HTR-8/SVneo (cell line): ENCODE measurements around the gene NAA38.
A peak's percentile ranks its signal among the peaks of the same experiment; 100 is the strongest.
"Not testable (repeated sequence)": the region's sequence is repeated elsewhere in the genome, so short reads cannot be mapped to it uniquely, and the experiment has no call there.

Source experiments
- DNase-seq: peaks from one replicate; pipeline ENCODE4 v3.0.0; 2011; ENCODE audit warnings: low spot score, mixed read lengths; ENCODE audit not compliant: insufficient read length
- FAIRE-seq: peaks from 2 replicates; lab custom pipeline; 2011; peaks lifted over from hg19 to GRCh38; lab: Jason Lieb, UNC

The NAA38 gene

GRCh38 chr17:7882629-7883028 is 25.3 kb upstream of the NAA38 start:
- FAIRE-seq (no peak), DNase-seq (no peak)

- DNase-seq (no peak), FAIRE-seq (peak; percentile 49)
These were observed 24.7 kb upstream of the NAA38 start for GRCh38 chr17:7882068-7882467.

GRCh38 chr17:7881276-7882054 is 24.1 kb upstream of the NAA38 start:
- FAIRE-seq = no peak
- DNase-seq = no peak

GRCh38 chr17:7880076-7880868 is 22.9 kb upstream of the NAA38 start:
- DNase-seq (no peak), FAIRE-seq (no peak)

- no peak for DNase-seq
- no peak for FAIRE-seq
These were observed 20.9 kb upstream of the NAA38 start for GRCh38 chr17:7878234-7878633.

- FAIRE-seq (no peak), DNase-seq (no peak)
These were observed 18.5 kb upstream of the NAA38 start for GRCh38 chr17:7875804-7876370.

GRCh38 chr17:7873051-7873450 is 15.7 kb upstream of the NAA38 start:
- no peak for DNase-seq
- no peak for FAIRE-seq

GRCh38 chr17:7867881-7868329 is 10.5 kb upstream of the NAA38 start:
- FAIRE-seq = no peak
- DNase-seq = no peak

- DNase-seq = no peak
- FAIRE-seq = no peak
These were observed 7.8 kb upstream of the NAA38 start for GRCh38 chr17:7864995-7865650.

GRCh38 chr17:7864384-7864783 is 7.0 kb upstream of the NAA38 start:
- DNase-seq, FAIRE-seq: not testable (repeated sequence)

- DNase-seq (peak; percentile 66), FAIRE-seq (no peak)
These were observed 5.5 kb upstream of the NAA38 start for GRCh38 chr17:7862692-7863437.

GRCh38 chr17:7859028-7859427 is 1.7 kb upstream of the NAA38 start:
- no peak for FAIRE-seq
- no peak for DNase-seq

- FAIRE-seq (peak; percentile 13), DNase-seq (no peak)
These were observed 1.1 kb upstream of the NAA38 start for GRCh38 chr17:7858522-7858810.

GRCh38 chr17:7857713-7858521 is 558 bp upstream of the NAA38 start, which contains the start of gene CYB5D1:
Gene CYB5D1, plus strand, starts transcription at chr17:7858003. Its CDS starts 132 bp downstream, at chr17:7858135.
- DNase-seq (peak; percentile 78), FAIRE-seq (peak; percentile 85)

GRCh38 chr17:7856011-7856810 is 1.1 kb downstream of the NAA38 start:
- FAIRE-seq (no peak), DNase-seq (no peak)

- DNase-seq (no peak), FAIRE-seq (no peak)
These were observed 1.7 kb downstream of the NAA38 start for GRCh38 chr17:7855660-7856010.

- no peak for FAIRE-seq
These were observed 2.3 kb downstream of the NAA38 start, which contains the start of gene TMEM88 for GRCh38 chr17:7854851-7855659. Gene TMEM88, plus strand, starts transcription at chr17:7855066. Its CDS starts 9 bp downstream, at chr17:7855075.

More at GRCh38 chr17:7854851-7855659, 2.3 kb downstream of the NAA38 start, which contains the start of gene TMEM88:
- DNase-seq = no peak
